ENCODE measurements around the gene REG3A. TPM values are rescaled to one million over a fixed set of nuclear protein-coding genes. Genes with fewer than 3 reads are reported as not detected.

The REG3A gene
- total RNA-seq, 2 donors from 2014 or later: not detected

- peaks cover 4 to 31% of the 10 kb centered on the region in 2 donors for H3K9me3 Mint-ChIP-seq
- no peak overlapping the region for H3K27ac Mint-ChIP-seq
- DNase-seq (ENCODE audit: low spot score in 2 of 2): no peak
- ATAC-seq: no peak
- H3K36me3 Mint-ChIP-seq: peaks cover 0 to 11% of the 10 kb centered on the region in 2 donors
Observed at GRCh38 chr2:79129804-79130203, 29.7 kb downstream of the REG3A start.

GRCh38 chr2:79129260-79129659 is 30.3 kb downstream of the REG3A start:
- no peak overlapping the region for H3K27ac Mint-ChIP-seq
- ATAC-seq: no peak
- H3K36me3 Mint-ChIP-seq: peaks cover 0 to 11% of the 10 kb centered on the region in 2 donors
- no peak for DNase-seq (ENCODE audit: low spot score in 2 of 2)
- H3K9me3 Mint-ChIP-seq: peaks cover 4 to 31% of the 10 kb centered on the region in 2 donors

- DNase-seq (ENCODE audit: low spot score in 2 of 2) (no peak), ATAC-seq (no peak)
- H3K9me3 Mint-ChIP-seq: peaks cover 4 to 28% of the 10 kb centered on the region in 2 donors
- H3K27ac Mint-ChIP-seq: no peak overlapping the region
- H3K36me3 Mint-ChIP-seq: peaks cover 0 to 11% of the 10 kb centered on the region in 2 donors
Observed at GRCh38 chr2:79128406-79128805, 31.1 kb downstream of the REG3A start.

DNA sequence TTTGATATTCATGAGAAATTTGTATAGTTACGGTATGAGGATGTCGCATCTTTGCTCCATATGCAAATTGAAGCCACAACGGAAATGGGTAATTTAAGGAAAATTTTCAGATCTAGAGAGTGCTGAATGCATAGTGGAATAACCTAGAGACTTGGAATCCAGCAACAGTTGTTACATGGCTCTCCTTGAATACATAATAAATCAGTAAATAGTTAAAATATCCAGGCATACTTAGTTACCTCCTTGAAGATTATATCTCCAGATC is 33.9 kb downstream of the REG3A start:
- H3K27ac Mint-ChIP-seq: no peak overlapping the region

GRCh38 chr2:79124907-79125720 is 34.4 kb downstream of the REG3A start:
- Mint-ChIP-seq H3K27ac (no peak overlapping the region), H3K9me3 (peaks cover 10 to 21% of the 10 kb centered on the region in 2 donors), H3K36me3 (peaks cover 0 to 11% of the 10 kb centered on the region in 2 donors)
- DNase-seq (ENCODE audit: low spot score in 2 of 2): no peak
- ATAC-seq: no peak

More for the DNA sequence above, 33.9 kb downstream of the REG3A start:
- no peak for DNase-seq (ENCODE audit: low spot score in 2 of 2)
- peaks cover 0 to 11% of the 10 kb centered on the region in 2 donors for H3K36me3 Mint-ChIP-seq
- H3K9me3 Mint-ChIP-seq: peaks cover 10 to 23% of the 10 kb centered on the region in 2 donors
- ATAC-seq: no peak

GRCh38 chr2:79122676-79123075 is 36.9 kb downstream of the REG3A start:
- H3K9me3 Mint-ChIP-seq: peaks cover 10 to 16% of the 10 kb centered on the region in 2 donors
- H3K36me3 Mint-ChIP-seq: peaks cover 0 to 5% of the 10 kb centered on the region in 2 donors
- DNase-seq (ENCODE audit: low spot score in 2 of 2) (no peak), ATAC-seq (no peak)
- H3K27ac Mint-ChIP-seq: no peak overlapping the region

GRCh38 chr2:79120194-79120713 is 39.3 kb downstream of the REG3A start, which contains the start of gene REG1A:
TSS of gene REG1A (plus strand) at chr2:79120488. CDS start at chr2:79120862, 374 bp downstream.
- ATAC-seq (no peak), DNase-seq (ENCODE audit: low spot score in 2 of 2) (no peak)
- Mint-ChIP-seq H3K27ac (no peak within 1 kb of the TSS), H3K36me3 (no peaks in the 10 kb centered on the region), H3K9me3 (peaks cover 15% of the 10 kb centered on the region in 2 donors)

DNA sequence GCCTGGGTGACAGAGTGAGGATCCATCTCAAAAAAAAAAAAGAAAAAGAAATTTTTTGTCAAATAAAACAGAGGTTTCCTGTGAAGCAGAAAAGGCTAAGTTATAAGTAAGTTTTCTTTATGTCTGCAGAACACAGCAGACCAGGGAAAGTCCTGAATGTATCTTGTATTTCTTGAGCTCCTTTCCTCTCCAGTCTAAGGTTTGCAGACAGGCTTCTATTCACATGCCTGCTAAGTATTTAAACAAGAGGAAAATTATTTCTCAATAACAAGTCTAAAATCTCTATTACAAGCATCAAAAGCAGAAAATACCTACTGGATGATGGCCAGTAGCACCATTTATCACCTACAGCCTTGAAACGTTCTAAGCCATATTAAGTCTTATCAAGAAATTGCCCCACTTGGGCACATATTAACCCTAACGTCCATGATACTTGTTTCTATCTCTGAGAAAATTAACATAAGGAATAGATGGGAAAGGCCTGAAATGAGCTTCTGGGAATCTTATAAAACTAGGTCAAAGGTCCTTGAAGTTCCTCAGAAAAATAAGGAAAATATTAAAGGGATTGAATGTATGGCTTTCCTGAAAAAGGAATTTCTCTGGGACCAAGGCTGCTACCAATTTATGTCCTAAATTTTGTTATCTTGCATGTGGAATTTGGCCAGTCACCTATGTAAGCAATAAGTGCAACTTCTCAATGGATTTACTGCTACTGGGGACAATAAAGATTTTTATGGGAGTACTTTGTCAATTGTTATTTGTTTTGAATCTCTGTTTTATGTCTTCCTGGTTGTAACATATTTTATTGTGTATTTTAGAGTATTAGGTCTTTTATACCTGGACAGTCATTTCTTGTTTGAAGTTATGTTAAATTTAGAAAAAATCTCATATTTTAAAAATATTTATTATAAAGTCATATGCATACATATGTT is 42.3 kb downstream of the REG3A start:
- Mint-ChIP-seq H3K27ac (no peak overlapping the region), H3K9me3 (peaks cover 20 to 23% of the 10 kb centered on the region in 2 donors), H3K36me3 (peaks cover 0 to 5% of the 10 kb centered on the region in 2 donors)
- ATAC-seq (no peak), DNase-seq (ENCODE audit: low spot score in 2 of 2) (no peak)

DNA sequence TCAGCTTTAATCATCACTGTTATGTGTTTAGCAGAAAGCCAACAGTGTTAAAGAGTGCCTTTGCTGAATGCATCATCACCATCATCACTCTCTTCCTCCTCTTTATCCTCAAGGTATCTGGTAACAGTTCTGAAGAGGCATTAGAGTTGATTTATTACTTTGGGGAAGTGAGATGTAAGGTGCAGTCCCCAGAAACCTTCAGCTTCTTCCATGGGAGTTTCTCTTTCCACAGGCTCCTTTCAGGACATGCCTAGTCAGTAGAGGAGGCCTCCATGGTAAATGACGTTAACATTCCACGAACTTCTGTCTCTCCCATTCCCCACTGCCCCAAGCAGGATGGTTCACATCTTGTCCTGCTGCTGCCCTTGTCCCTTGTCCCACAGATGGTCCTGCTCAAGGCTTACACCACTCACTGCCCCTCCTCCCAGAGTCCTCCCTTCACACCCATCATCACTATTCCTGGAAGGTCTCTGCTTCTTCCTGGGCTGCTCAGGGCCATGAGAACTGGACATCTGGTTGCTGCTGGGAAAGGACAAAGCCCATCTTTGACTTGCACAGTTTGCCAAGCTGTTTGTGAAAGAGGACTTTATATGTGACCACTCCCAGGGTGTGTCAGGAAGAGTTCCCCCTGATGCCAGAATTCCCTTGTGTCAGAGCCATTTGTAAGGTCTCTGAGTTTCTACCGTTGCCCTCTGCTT is 44.6 kb downstream of the REG3A start:
- DNase-seq (ENCODE audit: low spot score in 2 of 2) (no peak), ATAC-seq (no peak)
- no peak overlapping the region for H3K27ac Mint-ChIP-seq
- H3K36me3 Mint-ChIP-seq: peaks cover 0 to 5% of the 10 kb centered on the region in 2 donors
- peaks cover 20 to 21% of the 10 kb centered on the region in 2 donors for H3K9me3 Mint-ChIP-seq

GRCh38 chr2:79112269-79112668 is 47.3 kb downstream of the REG3A start:
- no peak overlapping the region for H3K27ac Mint-ChIP-seq
- H3K9me3 Mint-ChIP-seq: peaks cover 20 to 21% of the 10 kb centered on the region in 2 donors
- ATAC-seq (no peak), DNase-seq (ENCODE audit: low spot score in 2 of 2) (no peak)
- H3K36me3 Mint-ChIP-seq: peaks cover 0 to 5% of the 10 kb centered on the region in 2 donors

Other genes starting within 250 kb of the REG3A start
- gene REG3G, start 134.1 kb downstream of the REG3A start, total RNA-seq: not detected
- not detected for gene REG1B, start 71.8 kb downstream of the REG3A start, total RNA-seq
- gene REG1A, start 39.3 kb downstream of the REG3A start, total RNA-seq: not detected